ENCODE data around the gene FBXO36. TPM values are rescaled to one million over a fixed set of nuclear protein-coding genes. Genes with fewer than 3 reads are reported as not detected.

Gene FBXO36
- total RNA-seq, 1 donor from 2014 or later: 3.5 TPM

DNA sequence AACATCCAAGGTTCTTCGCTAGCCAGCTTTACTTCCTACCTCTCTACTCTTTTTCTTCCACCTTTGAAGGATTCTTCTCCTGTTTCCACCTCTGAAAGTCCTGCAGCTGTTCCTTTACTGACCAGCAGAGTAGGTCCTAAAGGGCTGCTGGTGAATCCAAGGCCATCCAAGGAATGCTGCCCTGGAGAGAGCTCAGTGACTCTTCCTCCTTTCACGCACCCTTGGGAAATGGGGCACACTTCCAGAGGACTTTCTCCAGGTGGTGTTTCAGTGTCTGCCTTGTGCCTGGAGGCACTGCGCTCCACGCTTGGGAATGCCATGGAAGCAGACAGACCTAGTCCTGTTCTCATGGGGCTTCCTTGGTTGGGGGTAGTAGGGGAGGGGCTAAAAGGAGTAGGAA lies 101.0 kb downstream of the FBXO36 start:
- H3K36me3 ChIP-seq (ENCODE audit: control insufficient read depth, insufficient read depth, low read length): no peaks in the 10 kb centered on the region
- no peak for DNase-seq (ENCODE audit: low read depth)
- TF ChIP-seq, protein P1, sequence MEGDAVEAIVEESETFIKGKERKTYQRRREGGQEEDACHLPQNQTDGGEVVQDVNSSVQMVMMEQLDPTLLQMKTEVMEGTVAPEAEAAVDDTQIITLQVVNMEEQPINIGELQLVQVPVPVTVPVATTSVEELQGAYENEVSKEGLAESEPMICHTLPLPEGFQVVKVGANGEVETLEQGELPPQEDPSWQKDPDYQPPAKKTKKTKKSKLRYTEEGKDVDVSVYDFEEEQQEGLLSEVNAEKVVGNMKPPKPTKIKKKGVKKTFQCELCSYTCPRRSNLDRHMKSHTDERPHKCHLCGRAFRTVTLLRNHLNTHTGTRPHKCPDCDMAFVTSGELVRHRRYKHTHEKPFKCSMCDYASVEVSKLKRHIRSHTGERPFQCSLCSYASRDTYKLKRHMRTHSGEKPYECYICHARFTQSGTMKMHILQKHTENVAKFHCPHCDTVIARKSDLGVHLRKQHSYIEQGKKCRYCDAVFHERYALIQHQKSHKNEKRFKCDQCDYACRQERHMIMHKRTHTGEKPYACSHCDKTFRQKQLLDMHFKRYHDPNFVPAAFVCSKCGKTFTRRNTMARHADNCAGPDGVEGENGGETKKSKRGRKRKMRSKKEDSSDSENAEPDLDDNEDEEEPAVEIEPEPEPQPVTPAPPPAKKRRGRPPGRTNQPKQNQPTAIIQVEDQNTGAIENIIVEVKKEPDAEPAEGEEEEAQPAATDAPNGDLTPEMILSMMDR (IDR thresholded peaks at IDR 0.05; ENCODE audit: insufficient read depth, low read length, poor library complexity, severe bottlenecking): no peak
- H3K27me3 ChIP-seq (ENCODE audit: control insufficient read depth, insufficient read depth, low read length): no peaks in the 10 kb centered on the region
- H3K4me3 ChIP-seq (ENCODE audit: low read depth, low read length): no peak overlapping the region

DNA sequence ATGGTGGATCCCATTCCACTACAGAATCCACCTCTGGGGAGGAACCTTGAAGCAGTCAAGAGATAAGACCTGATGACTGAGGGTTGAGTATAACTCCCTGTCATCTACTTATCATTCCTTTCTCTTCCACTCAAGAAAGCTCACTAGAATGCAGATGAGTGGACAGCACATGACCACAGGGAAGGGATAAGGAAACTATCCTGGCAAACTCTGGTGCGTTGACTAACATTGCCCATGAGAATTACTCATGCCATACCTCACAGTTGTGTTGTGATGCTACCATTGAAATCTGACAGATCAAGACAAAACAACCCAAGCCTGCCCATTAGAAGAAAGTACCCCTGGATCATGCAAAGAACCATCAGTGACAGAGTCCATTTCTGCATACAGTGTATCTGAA lies 119.9 kb downstream of the FBXO36 start:
- no peak for DNase-seq (ENCODE audit: low read depth)
- no peaks in the 10 kb centered on the region for H3K27me3 ChIP-seq (ENCODE audit: control insufficient read depth, insufficient read depth, low read length)
- no peaks in the 10 kb centered on the region for H3K36me3 ChIP-seq (ENCODE audit: control insufficient read depth, insufficient read depth, low read length)
- TF ChIP-seq, protein P1 (IDR thresholded peaks at IDR 0.05; ENCODE audit: insufficient read depth, low read length, poor library complexity, severe bottlenecking): no peak
- H3K4me3 ChIP-seq (ENCODE audit: low read depth, low read length): no peak overlapping the region

DNA sequence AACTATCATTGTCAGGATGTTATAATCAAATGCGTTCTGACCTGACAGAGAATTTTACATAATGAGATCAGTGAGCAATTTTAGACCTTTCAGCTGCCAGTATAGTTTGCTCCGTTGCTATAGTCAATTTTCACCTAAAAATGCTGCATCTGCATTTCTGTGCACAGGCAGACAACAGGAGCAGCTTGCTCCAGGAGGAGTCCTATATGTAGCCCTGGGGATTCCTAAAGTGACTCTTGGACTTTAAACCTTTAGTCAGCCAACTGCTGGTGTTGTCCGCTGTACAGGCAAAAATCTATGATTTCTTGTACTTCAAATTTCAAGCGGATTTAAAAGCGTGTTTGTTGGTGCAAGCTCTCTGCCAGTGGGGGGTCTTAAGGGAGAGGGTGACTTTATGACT lies 120.7 kb downstream of the FBXO36 start:
- Histone ChIP-seq H3K4me3 (ENCODE audit: low read depth, low read length) (no peak overlapping the region), H3K27me3 (ENCODE audit: control insufficient read depth, insufficient read depth, low read length) (no peaks in the 10 kb centered on the region), H3K36me3 (ENCODE audit: control insufficient read depth, insufficient read depth, low read length) (no peaks in the 10 kb centered on the region)
- no peak for DNase-seq (ENCODE audit: low read depth)
- TF ChIP-seq, protein P1 (IDR thresholded peaks at IDR 0.05; ENCODE audit: insufficient read depth, low read length, poor library complexity, severe bottlenecking): no peak

GRCh38 chr2:230043461-230043860 lies 121.2 kb downstream of the FBXO36 start:
- H3K27me3 ChIP-seq (ENCODE audit: control insufficient read depth, insufficient read depth, low read length): no peaks in the 10 kb centered on the region
- DNase-seq (ENCODE audit: low read depth): no peak
- H3K36me3 ChIP-seq (ENCODE audit: control insufficient read depth, insufficient read depth, low read length): no peaks in the 10 kb centered on the region
- H3K4me3 ChIP-seq (ENCODE audit: low read depth, low read length): no peak overlapping the region
- TF ChIP-seq, protein P1 (IDR thresholded peaks at IDR 0.05; ENCODE audit: insufficient read depth, low read length, poor library complexity, severe bottlenecking): no peak

- Histone ChIP-seq H3K27me3 (ENCODE audit: control insufficient read depth, insufficient read depth, low read length) (no peaks in the 10 kb centered on the region), H3K36me3 (ENCODE audit: control insufficient read depth, insufficient read depth, low read length) (no peaks in the 10 kb centered on the region), H3K4me3 (ENCODE audit: low read depth, low read length) (no peak overlapping the region)
- no peak for DNase-seq (ENCODE audit: low read depth)
- TF ChIP-seq, protein P1 (IDR thresholded peaks at IDR 0.05; ENCODE audit: insufficient read depth, low read length, poor library complexity, severe bottlenecking): no peak
These were observed 124.2 kb downstream of the FBXO36 start for GRCh38 chr2:230046491-230046890.

GRCh38 chr2:230048010-230048671 lies 125.8 kb downstream of the FBXO36 start:
- TF ChIP-seq, protein P1 (IDR thresholded peaks at IDR 0.05; ENCODE audit: insufficient read depth, low read length, poor library complexity, severe bottlenecking): no peak
- DNase-seq (ENCODE audit: low read depth): no peak
- Histone ChIP-seq H3K36me3 (ENCODE audit: control insufficient read depth, insufficient read depth, low read length) (no peaks in the 10 kb centered on the region), H3K4me3 (ENCODE audit: low read depth, low read length) (no peak overlapping the region), H3K27me3 (ENCODE audit: control insufficient read depth, insufficient read depth, low read length) (no peaks in the 10 kb centered on the region)

Data from kidney epithelial cell (primary cell).